Natural killer cell treated with Interleukin-12 subunit alpha and Interleukin-12 subunit beta and Interleukin-15 and Interleukin-18, amount 100 ng/mL, for 72 hours (primary cell): ENCODE data around the gene TM4SF4. TPM values are rescaled to one million over a fixed set of nuclear protein-coding genes. Genes with fewer than 3 reads are reported as not detected.

Source experiments
- ATAC-seq, 2 donors: fragments of 150-1000 bp; cut with Tn5 transposase in 1 of 2; sonication (Bioruptor Pico), chemical (Tn5 transposase) in 1 of 2; 2 replicates each; pipeline ENCODE4 v1.10.0; 2021
- DNase-seq: peaks from one replicate; pipeline ENCODE4 v3.0.0; 2022; ENCODE audit warnings: low spot score
- H3K27ac Mint-ChIP-seq, 2 donors: 1 replicate in 1 of 2; 2 replicates in 1 of 2; pipeline ENCODE4 v1.8.0; 2022; ENCODE audit warnings: mixed read lengths in 2 of 2, mild to moderate bottlenecking in 1 of 2, moderate library complexity in 1 of 2
- H3K27me3 Mint-ChIP-seq, 2 donors: 1 replicate in 1 of 2; 2 replicates in 1 of 2; pipeline ENCODE4 v1.8.0; 2022; ENCODE audit warnings: mixed read lengths in 2 of 2
- H3K36me3 Mint-ChIP-seq: one replicate; pipeline ENCODE4 v1.8.0; 2022; ENCODE audit warnings: mixed read lengths
- H3K4me1 Mint-ChIP-seq, 2 donors: 1 replicate in 1 of 2; 2 replicates in 1 of 2; pipeline ENCODE4 v1.8.0; 2022; ENCODE audit warnings: low read depth in 2 of 2, mixed read lengths in 2 of 2, mild to moderate bottlenecking in 1 of 2
- H3K4me3 Mint-ChIP-seq: one replicate; pipeline ENCODE4 v1.8.0; 2022; ENCODE audit warnings: mixed read lengths
- H3K9me3 Mint-ChIP-seq: 2 replicates; pipeline ENCODE4 v1.8.0; 2022; ENCODE audit warnings: mixed read lengths
- total RNA-seq, 2 donors: library from RNA; stranded (reverse); gene quantifications; one replicate each; pipeline ENCODE4 v1.2.3, GENCODE V29; 2022

The TM4SF4 gene, protein sequence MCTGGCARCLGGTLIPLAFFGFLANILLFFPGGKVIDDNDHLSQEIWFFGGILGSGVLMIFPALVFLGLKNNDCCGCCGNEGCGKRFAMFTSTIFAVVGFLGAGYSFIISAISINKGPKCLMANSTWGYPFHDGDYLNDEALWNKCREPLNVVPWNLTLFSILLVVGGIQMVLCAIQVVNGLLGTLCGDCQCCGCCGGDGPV
- total RNA-seq, result not detected

DNA sequence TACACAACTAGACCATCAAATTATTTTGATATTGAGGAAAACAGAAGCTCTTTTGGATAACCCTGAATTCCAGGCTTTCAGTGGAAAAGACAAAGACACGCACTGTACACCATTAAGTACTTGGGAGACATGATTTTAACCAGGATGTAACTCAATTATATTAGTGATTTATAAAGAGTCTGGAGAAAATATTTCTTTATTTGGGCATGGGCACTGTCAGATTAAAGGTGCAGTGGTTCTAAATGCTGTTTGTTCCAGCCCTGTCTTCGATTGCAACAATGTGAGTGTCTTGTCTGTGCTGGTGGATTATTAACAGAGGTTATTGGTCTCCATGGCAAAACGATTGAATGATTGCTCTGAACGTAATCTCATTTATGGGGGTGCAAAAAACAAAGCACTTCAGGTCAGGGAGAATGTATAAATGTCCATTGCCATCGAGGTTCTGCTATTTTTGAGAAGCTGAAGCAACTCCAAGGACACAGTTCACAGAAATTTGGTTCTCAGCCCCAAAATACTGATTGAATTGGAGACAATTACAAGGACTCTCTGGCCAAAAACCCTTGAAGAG, at the start of gene TM4SF4:
TM4SF4 (plus strand) TSS at position 448 of the 568 bp plus-strand sequence. CDS start 181 bp downstream, outside the sequence.
- Mint-ChIP-seq H3K27ac (no peak within 1 kb of the TSS), H3K4me3 (no peak within 1 kb of the TSS), H3K36me3 (no peaks in the 10 kb centered on the region), H3K9me3 (no peaks in the 10 kb centered on the region), H3K27me3 (peaks cover 0 to 2% of the 10 kb centered on the region in 2 donors), H3K4me1 (peaks cover 6 to 8% of the 10 kb centered on the region in 2 donors)
- ATAC-seq, result no peak
- DNase-seq, result no peak

DNA sequence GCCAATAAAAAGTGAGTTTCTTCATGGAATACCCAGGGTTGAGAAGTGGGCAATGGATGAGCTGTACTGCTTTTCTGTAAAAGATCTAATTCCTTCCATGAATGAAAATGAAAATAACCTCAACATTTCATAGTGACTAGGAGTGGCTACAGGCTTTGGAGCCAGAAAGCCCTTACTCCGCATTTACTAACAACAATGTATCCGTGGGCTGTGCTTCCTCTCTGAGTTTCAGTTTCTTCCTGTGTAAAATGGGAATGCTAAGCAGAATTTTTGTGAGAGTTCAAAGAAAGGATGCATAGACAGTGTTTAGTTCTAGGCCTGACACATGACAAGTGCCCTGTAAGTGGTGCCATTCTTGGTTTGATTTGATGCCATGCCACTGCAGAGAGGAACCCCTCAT, 49.6 kb upstream of the TM4SF4 start:
- no peaks in the 10 kb centered on the region for H3K36me3 Mint-ChIP-seq
- no peak for ATAC-seq
- no peak overlapping the region for H3K27ac Mint-ChIP-seq
- DNase-seq, result no peak
- H3K9me3 Mint-ChIP-seq, result no peaks in the 10 kb centered on the region
- H3K4me1 Mint-ChIP-seq, result no peaks in the 10 kb centered on the region
- H3K27me3 Mint-ChIP-seq, result peaks cover 0 to 6% of the 10 kb centered on the region in 2 donors
- H3K4me3 Mint-ChIP-seq, result no peak overlapping the region

DNA sequence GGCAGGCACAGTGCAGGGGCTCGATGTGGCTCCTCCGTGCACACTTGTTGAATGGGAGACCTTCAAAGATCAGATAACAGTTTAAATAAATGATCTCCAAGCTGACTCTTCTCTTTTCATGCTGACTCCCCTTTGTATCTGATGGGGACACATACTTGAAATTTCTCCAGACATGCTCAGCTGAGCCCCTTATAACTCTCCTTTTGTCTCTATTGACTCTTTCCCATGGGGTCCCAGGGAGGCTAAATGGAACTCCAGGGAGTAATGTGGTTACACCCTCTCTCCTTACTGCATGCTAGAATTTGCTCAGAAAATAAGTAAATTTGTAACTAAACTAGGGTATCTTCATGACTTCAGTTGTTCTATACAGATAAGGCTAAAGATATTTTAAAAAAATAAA, 48.2 kb upstream of the TM4SF4 start:
- H3K4me1 Mint-ChIP-seq, result no peaks in the 10 kb centered on the region
- no peaks in the 10 kb centered on the region for H3K36me3 Mint-ChIP-seq
- H3K27me3 Mint-ChIP-seq, result peaks cover 0 to 6% of the 10 kb centered on the region in 2 donors
- no peaks in the 10 kb centered on the region for H3K9me3 Mint-ChIP-seq
- DNase-seq, result no peak
- no peak for ATAC-seq
- no peak overlapping the region for H3K27ac Mint-ChIP-seq
- no peak overlapping the region for H3K4me3 Mint-ChIP-seq

DNA sequence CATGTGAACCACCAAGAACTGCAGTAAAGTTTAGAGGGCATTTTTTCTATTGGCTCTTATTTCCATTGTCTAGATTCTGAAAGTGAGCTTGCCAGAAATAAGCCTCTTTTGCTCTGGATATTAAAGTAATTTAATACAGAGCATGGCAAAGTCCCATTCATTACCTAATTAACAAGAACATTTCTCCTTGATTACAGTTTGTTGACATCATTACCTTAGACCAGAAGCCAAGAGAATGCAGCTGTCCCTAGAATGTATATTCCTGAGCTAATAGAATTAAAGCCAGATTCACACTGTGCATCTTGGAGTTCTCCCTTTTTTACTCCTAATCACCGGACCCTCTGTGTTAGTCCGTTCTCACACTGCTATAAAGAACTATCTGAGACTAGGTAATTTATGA, 46.4 kb upstream of the TM4SF4 start:
- ATAC-seq, result no peak
- no peak overlapping the region for H3K27ac Mint-ChIP-seq

DNA sequence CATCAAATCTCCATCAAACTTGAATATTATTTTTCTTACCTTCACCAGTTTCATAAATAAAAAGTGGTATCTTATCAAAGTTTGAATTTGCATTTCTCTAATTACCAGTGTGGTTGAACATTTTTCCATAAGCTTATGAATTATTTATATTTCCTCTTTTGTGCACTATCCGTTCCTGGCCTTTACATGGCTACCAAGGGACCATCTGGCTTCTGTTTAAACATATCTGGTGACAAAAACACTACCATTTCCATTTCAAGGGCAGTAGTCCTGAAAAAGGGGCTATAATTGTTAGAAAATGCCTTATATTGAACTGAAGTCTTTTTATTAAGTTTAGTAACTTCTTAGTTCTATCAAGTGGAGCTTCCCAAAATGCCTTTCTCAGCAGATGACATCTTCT, 44.3 kb upstream of the TM4SF4 start:
- Mint-ChIP-seq H3K9me3 (no peaks in the 10 kb centered on the region), H3K36me3 (no peaks in the 10 kb centered on the region), H3K4me3 (no peak overlapping the region), H3K27me3 (no peaks in the 10 kb centered on the region), H3K4me1 (no peaks in the 10 kb centered on the region), H3K27ac (no peak overlapping the region)
- ATAC-seq, result no peak
- no peak for DNase-seq

More for the DNA sequence above, 46.4 kb upstream of the TM4SF4 start:
- H3K36me3 Mint-ChIP-seq, result no peaks in the 10 kb centered on the region
- H3K4me3 Mint-ChIP-seq, result no peak overlapping the region
- no peaks in the 10 kb centered on the region for H3K4me1 Mint-ChIP-seq
- peaks cover 0 to under 1% of the 10 kb centered on the region in 2 donors for H3K27me3 Mint-ChIP-seq
- H3K9me3 Mint-ChIP-seq, result no peaks in the 10 kb centered on the region
- no peak for DNase-seq

DNA sequence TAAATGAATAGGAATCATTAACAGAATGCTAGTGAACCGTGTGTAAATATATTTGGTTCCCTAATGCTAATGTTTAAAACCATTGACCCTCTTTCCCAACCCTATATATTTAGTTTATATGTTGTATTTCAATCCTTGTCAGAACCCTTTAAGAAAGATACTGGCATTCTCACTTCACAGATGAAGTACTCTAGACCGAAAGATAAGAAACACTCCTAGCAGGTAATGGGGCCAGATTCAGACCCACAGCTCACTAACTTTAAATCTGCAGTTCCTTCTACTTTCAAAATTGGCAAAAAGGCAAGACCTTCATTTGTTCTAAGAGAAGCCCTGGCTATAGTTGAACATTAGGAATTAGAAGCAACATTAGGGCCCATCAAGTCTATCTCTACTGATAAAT, 42.3 kb upstream of the TM4SF4 start:
- H3K4me1 Mint-ChIP-seq, result no peaks in the 10 kb centered on the region
- no peak overlapping the region for H3K4me3 Mint-ChIP-seq
- ATAC-seq, result no peak
- H3K27ac Mint-ChIP-seq, result no peak overlapping the region
- DNase-seq, result no peak
- no peaks in the 10 kb centered on the region for H3K36me3 Mint-ChIP-seq
- no peaks in the 10 kb centered on the region for H3K27me3 Mint-ChIP-seq
- H3K9me3 Mint-ChIP-seq, result no peaks in the 10 kb centered on the region

DNA sequence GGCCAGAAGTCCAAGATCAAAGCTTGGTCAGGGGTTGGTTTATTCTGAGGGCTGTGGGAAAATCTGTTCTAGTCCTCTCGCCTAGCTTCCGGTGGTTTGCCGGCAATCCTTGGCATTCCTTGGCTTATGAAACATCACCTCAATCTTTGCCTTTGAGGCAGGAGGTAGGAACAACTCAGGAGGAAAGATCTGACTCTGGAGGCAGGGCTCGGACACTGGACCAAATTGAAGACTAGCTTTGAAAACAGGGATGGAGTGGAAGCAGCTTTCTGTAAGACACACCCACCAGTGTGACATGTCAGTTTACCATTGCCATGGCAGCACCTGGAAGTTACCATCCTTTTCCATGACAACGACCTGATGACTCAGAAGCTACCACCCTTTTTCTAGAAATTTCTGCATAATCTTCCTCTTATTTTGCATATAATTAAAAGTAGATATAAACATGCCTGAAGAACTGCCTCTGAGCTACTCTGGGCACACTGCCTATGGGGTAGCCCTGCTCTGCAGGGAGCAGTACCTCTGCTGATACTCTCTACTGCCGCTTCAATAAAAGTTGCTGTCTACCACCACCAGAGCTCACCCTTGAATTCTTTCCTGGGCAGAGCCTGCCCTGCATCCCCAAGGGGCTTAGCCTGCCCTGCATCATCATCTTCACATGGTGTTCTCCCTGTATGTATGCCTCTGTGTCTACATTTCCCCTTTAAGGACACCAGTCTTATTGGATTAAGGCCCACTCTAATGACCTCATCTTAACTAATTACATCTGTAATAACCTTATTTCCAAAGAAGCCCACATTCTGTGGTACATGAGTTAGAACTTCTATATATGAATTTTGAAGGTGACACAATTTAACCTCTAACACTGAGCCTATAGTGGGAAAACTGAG, 38.3 kb upstream of the TM4SF4 start:
- Mint-ChIP-seq H3K9me3 (no peaks in the 10 kb centered on the region), H3K4me3 (no peak overlapping the region), H3K36me3 (no peaks in the 10 kb centered on the region), H3K27me3 (no peaks in the 10 kb centered on the region), H3K4me1 (no peaks in the 10 kb centered on the region), H3K27ac (no peak overlapping the region)
- DNase-seq (no peak), ATAC-seq (no peak)

DNA sequence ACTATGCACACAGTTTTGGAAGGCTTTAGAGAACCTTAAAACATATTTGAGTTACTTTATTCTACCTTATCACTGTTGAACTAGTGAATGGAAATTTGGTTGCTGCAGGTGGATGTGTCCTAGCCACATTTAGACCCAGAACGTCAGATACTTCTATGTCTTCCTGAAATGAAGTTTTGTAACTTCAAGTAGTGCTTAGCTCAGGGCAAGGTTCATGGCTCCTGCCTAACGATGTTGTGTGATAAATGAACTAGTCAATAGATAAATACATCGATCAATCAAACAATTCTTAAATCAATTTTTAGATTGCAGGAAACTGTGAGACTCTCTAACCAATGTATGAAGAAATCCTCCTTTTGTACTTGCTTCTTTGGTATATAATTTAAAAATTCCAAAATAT, 37.2 kb upstream of the TM4SF4 start:
- Mint-ChIP-seq H3K4me1 (no peaks in the 10 kb centered on the region), H3K27ac (no peak overlapping the region), H3K27me3 (no peaks in the 10 kb centered on the region), H3K4me3 (no peak overlapping the region), H3K9me3 (no peaks in the 10 kb centered on the region), H3K36me3 (no peaks in the 10 kb centered on the region)
- no peak for ATAC-seq
- DNase-seq, result no peak

DNA sequence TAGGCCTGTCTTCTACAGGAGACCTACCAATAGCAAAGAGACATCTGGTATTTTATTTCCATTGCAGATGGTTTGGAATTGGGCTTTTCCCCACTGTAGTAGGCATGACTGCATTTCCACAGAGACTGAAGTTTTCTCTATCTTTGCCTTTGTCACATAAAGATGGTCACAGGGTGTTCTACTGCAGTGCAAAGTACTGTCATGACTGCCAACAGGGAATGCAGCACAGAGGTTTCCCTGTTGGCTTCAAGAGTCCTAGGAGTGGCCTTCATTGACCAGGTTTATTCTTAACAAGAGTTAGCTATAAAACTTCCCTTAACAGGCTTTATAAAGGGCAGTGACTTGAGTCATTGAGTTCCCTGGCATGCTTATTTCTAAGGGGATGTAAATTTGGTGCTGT, 36.8 kb upstream of the TM4SF4 start:
- Mint-ChIP-seq H3K4me1 (no peaks in the 10 kb centered on the region), H3K27me3 (no peaks in the 10 kb centered on the region), H3K4me3 (no peak overlapping the region), H3K36me3 (no peaks in the 10 kb centered on the region), H3K9me3 (no peaks in the 10 kb centered on the region), H3K27ac (no peak overlapping the region)
- ATAC-seq (no peak), DNase-seq (no peak)

DNA sequence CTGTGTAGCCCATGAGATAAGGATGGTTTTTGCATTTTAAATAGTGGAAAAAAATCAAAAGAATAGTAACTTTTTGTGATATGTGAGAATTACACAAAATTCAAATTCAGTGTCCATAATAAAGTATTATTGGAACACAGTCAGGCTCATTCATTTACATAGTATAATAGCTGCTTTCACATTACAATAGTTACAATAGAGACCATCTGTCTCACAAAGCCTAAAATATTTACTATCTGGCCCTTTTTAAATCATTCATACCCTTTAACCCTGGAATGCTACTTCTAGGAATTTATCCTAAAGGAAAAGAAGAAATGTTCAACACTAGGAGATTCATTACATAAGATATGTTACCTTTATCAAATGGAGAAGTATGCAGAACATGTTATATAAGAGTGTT, 35.5 kb upstream of the TM4SF4 start:
- H3K27me3 Mint-ChIP-seq, result no peaks in the 10 kb centered on the region
- H3K4me1 Mint-ChIP-seq, result no peaks in the 10 kb centered on the region
- DNase-seq, result no peak
- H3K4me3 Mint-ChIP-seq, result no peak overlapping the region
- no peaks in the 10 kb centered on the region for H3K9me3 Mint-ChIP-seq
- H3K27ac Mint-ChIP-seq, result no peak overlapping the region
- ATAC-seq, result no peak
- no peaks in the 10 kb centered on the region for H3K36me3 Mint-ChIP-seq

DNA sequence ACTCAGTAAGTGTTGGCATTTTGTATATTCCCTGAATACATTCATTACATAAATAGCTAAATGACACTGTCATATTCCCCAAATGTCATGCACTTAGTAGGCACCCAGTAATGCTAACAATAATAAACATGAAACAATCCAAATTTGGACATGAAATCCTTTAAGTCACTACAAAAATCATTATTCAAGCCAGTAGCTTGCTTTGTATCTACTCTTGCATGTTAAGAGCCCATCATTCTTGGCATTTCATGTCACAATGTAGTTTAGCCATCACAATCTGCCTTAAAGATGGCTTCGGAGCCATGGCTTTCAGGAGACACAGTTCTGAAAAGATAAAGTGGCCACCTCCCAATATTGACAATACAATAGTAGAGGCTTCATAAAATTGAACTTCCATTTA, 32.9 kb upstream of the TM4SF4 start:
- Mint-ChIP-seq H3K36me3 (no peaks in the 10 kb centered on the region), H3K4me3 (no peak overlapping the region)
- ATAC-seq, result no peak

DNA sequence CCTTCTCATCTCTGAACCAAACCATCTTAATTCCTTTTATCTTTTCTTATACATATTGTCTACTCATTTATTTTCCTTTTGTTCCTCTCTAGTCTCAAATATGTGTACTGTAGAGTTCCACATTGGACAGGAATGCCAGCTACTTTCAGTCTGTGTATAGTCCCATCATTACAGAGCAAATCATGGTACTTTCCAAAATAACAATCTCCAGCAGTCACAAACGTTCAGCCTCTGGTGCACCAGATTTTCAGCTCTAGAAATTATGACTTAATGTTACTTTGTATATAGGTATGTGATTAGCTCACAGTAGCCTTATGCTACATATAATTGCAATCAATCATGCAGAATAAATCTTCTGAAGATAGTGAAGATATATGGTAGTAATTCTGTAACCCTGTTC, 32.5 kb upstream of the TM4SF4 start:
- DNase-seq (no peak), ATAC-seq (no peak)
- Mint-ChIP-seq H3K27ac (no peak overlapping the region), H3K36me3 (no peaks in the 10 kb centered on the region), H3K4me1 (no peaks in the 10 kb centered on the region), H3K27me3 (no peaks in the 10 kb centered on the region), H3K9me3 (no peaks in the 10 kb centered on the region), H3K4me3 (no peak overlapping the region)

More for the DNA sequence above, 32.9 kb upstream of the TM4SF4 start:
- H3K4me1 Mint-ChIP-seq, result no peaks in the 10 kb centered on the region
- H3K9me3 Mint-ChIP-seq, result no peaks in the 10 kb centered on the region
- no peaks in the 10 kb centered on the region for H3K27me3 Mint-ChIP-seq
- no peak for DNase-seq
- H3K27ac Mint-ChIP-seq, result no peak overlapping the region

DNA sequence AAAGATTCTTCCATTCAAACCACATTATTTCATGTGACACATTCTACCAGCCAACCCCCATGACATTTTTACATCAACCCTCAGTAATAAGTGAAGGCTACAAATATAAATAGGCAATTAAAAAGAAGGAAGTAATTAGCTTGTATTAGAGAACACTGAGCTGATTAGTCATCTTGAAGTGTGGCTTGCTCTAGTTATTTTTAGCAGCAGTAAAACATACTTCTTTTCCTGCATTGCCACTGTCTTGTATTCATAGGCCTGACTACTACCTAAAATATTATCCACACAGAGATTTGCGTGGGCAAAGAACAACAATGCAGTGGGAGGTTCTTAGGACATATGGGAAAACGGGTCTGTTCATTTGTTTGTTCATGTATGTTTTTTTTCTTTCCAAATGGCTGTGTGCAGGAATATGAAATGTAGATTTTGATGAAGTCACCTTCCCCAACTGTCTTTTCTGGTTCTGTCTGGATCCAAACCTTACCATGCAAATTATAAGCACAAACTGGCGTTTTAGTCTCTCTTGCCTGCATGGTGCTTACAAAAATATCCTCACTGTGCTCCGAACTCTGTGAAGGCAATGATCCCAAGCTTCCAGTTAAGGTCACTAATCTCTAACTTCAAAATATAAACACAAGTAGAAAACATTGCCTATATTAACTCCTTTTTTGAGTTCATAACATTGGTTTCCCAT, 31.5 kb upstream of the TM4SF4 start:
- ATAC-seq (no peak), DNase-seq (no peak)
- Mint-ChIP-seq H3K27ac (no peak overlapping the region), H3K4me1 (peaks cover 3 to 4% of the 10 kb centered on the region in 2 donors), H3K27me3 (no peaks in the 10 kb centered on the region), H3K36me3 (no peaks in the 10 kb centered on the region), H3K4me3 (no peak overlapping the region), H3K9me3 (no peaks in the 10 kb centered on the region)

DNA sequence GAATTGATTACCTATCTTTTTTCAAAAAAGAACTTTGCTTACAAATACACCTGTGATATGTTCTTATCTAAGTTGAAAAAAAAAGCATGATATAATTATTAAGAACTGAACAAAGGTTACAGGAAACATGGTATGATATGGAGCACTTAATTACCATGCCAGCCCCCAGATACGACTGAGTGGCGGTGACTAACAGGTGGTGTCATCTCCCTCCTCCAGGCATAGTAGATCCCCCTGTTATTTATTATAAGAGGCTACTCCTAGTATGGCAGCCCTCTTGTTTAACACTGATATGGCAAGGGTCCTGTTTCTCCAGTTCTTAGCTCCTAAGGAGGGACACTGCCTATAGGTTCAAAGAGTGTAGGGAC, 31.0 kb upstream of the TM4SF4 start:
- Mint-ChIP-seq H3K4me3 (no peak overlapping the region), H3K27ac (no peak overlapping the region), H3K36me3 (no peaks in the 10 kb centered on the region), H3K9me3 (no peaks in the 10 kb centered on the region), H3K4me1 (peaks cover 9% of the 10 kb centered on the region in 2 donors), H3K27me3 (no peaks in the 10 kb centered on the region)
- ATAC-seq, result no peak
- DNase-seq, result no peak
